ENCODE data around the gene EDAR. TPM values are rescaled to one million over a fixed set of nuclear protein-coding genes. Genes with fewer than 3 reads are reported as not detected.

The EDAR gene
- total RNA-seq, 1 donor from 2014 or later: 0.24 TPM

DNA sequence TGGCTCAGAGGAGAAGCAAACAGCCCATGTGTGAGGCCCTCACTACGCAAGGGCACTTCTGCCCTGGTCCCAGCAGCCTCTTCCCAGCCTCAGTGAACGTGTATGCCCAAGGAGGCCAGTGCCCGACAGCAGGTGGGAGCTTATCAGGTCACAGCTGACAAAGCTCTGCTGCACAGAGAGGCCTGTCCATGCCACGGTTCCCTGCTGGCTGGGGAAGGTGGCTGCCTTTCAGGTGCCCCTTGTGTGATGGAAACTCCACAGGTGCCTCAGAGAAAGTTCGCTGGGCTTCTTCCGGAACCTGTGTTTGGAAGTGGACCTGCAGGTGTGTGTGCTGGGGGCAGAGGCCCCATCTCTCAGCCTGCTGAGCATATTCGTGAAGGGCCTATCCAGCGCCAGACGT, 47.3 kb downstream of the EDAR start:
- no peak for DNase-seq (ENCODE audit: low spot score, unreplicated experiment)
- Mint-ChIP-seq H3K4me3 (ENCODE audit: low read depth) (no peak overlapping the region), H3K4me1 (ENCODE audit: low read depth) (no peaks in the 10 kb centered on the region), H3K27me3 (peaks cover 4% of the 10 kb centered on the region), H3K9me3 (ENCODE audit: low read depth) (peaks cover 5% of the 10 kb centered on the region), H3K27ac (no peak overlapping the region), H3K36me3 (ENCODE audit: insufficient read depth) (peaks cover under 1% of the 10 kb centered on the region)
- TF ChIP-seq, protein P1, sequence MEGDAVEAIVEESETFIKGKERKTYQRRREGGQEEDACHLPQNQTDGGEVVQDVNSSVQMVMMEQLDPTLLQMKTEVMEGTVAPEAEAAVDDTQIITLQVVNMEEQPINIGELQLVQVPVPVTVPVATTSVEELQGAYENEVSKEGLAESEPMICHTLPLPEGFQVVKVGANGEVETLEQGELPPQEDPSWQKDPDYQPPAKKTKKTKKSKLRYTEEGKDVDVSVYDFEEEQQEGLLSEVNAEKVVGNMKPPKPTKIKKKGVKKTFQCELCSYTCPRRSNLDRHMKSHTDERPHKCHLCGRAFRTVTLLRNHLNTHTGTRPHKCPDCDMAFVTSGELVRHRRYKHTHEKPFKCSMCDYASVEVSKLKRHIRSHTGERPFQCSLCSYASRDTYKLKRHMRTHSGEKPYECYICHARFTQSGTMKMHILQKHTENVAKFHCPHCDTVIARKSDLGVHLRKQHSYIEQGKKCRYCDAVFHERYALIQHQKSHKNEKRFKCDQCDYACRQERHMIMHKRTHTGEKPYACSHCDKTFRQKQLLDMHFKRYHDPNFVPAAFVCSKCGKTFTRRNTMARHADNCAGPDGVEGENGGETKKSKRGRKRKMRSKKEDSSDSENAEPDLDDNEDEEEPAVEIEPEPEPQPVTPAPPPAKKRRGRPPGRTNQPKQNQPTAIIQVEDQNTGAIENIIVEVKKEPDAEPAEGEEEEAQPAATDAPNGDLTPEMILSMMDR (IDR thresholded peaks at IDR 0.05; ENCODE audit: unreplicated experiment): no peak

DNA sequence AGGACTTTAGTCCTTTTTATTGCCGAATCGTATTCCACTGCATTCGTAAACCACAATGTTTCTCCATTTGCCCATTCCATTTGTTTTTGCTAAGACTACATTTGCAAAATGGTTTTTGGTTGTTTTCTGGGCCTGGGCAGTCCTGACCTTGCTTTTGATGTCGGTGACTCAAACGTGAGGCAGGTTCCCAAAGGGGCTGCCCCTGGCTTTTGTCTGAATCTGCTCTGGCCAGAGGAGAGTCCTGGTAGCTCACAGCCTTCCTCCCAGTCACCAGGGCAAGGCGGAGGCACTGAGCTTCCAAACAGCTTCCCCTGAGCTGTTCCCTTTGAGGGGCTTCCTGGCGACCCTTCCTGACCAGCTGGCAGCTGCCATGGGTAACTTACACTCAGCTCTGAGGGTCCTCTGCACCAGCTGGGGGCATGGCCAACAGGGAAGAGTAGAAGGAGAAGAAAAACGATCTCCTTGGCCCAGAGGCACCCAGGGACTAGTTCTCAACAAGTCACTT, 47.8 kb downstream of the EDAR start:
- TF ChIP-seq, protein P1 (IDR thresholded peaks at IDR 0.05; ENCODE audit: unreplicated experiment): no peak
- no peak overlapping the region for H3K27ac Mint-ChIP-seq
- no peak overlapping the region for H3K4me3 Mint-ChIP-seq (ENCODE audit: low read depth)
- no peak for DNase-seq (ENCODE audit: low spot score, unreplicated experiment)
- no peaks in the 10 kb centered on the region for H3K4me1 Mint-ChIP-seq (ENCODE audit: low read depth)
- H3K9me3 Mint-ChIP-seq (ENCODE audit: low read depth): no peaks in the 10 kb centered on the region
- no peaks in the 10 kb centered on the region for H3K36me3 Mint-ChIP-seq (ENCODE audit: insufficient read depth)
- peaks cover 4% of the 10 kb centered on the region for H3K27me3 Mint-ChIP-seq

DNA sequence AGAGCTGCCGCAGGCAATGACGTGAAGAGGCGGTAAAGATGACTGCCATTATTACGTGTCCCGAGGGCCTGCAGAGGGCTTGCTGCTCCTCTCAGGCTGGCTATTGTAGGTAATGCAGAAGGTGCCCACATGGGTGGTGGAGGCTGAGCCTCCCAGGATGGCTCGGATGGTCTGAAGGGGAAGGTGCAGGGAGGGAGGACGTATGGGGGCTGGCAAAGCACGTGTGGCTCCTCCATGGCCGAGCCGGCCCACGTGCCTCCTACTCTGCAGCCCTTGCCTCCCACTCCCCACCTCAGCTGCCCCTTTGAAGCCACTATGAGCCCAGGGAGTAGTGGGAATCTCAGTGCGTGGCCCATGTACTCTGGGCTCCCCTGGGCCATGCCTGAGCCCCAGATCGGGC, 48.9 kb downstream of the EDAR start:
- peaks cover 7% of the 10 kb centered on the region for H3K4me1 Mint-ChIP-seq (ENCODE audit: low read depth)

DNA sequence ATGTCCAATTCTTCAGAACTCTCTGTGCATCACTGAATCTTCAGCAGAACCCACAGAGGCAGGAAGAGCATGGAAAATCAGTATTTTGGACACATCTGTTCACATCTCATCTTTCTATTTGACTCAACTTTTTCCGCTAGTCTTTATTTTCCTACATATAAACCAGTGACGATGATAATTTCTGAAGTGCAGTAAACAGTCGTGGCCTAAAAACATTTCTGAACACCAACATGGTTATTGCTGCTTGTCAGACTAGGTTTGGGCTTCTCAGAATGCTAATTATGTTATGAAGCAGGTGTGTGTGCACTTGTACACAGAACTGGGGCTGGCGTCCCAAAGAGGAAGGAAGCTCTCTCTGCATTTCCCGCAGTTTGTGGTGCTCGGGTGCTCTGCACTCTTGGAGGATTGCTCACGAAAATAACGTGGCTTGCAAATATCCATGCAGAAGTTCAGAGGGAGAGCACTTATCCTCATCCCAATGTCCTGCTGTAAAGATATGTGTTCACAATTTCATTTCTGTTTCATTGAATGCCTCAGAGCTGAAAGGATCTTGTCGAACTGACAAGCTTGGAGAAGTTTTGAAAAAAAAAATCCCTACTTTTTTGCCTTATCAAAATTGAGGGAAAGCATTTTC, 50.8 kb downstream of the EDAR start:
- no peak for DNase-seq (ENCODE audit: low spot score, unreplicated experiment)
- H3K27me3 Mint-ChIP-seq: peaks cover 7% of the 10 kb centered on the region
- H3K4me1 Mint-ChIP-seq (ENCODE audit: low read depth): peaks cover 10% of the 10 kb centered on the region
- H3K27ac Mint-ChIP-seq: no peak overlapping the region
- no peaks in the 10 kb centered on the region for H3K9me3 Mint-ChIP-seq (ENCODE audit: low read depth)
- TF ChIP-seq, protein P1 (IDR thresholded peaks at IDR 0.05; ENCODE audit: unreplicated experiment): no peak
- H3K36me3 Mint-ChIP-seq (ENCODE audit: insufficient read depth): no peaks in the 10 kb centered on the region
- H3K4me3 Mint-ChIP-seq (ENCODE audit: low read depth): no peak overlapping the region

More for the DNA sequence above, 48.9 kb downstream of the EDAR start:
- TF ChIP-seq, protein P1 (IDR thresholded peaks at IDR 0.05; ENCODE audit: unreplicated experiment): no peak
- no peaks in the 10 kb centered on the region for H3K36me3 Mint-ChIP-seq (ENCODE audit: insufficient read depth)
- H3K4me3 Mint-ChIP-seq (ENCODE audit: low read depth): no peak overlapping the region
- peaks cover 5% of the 10 kb centered on the region for H3K27me3 Mint-ChIP-seq
- no peak overlapping the region for H3K27ac Mint-ChIP-seq
- no peaks in the 10 kb centered on the region for H3K9me3 Mint-ChIP-seq (ENCODE audit: low read depth)
- no peak for DNase-seq (ENCODE audit: low spot score, unreplicated experiment)

DNA sequence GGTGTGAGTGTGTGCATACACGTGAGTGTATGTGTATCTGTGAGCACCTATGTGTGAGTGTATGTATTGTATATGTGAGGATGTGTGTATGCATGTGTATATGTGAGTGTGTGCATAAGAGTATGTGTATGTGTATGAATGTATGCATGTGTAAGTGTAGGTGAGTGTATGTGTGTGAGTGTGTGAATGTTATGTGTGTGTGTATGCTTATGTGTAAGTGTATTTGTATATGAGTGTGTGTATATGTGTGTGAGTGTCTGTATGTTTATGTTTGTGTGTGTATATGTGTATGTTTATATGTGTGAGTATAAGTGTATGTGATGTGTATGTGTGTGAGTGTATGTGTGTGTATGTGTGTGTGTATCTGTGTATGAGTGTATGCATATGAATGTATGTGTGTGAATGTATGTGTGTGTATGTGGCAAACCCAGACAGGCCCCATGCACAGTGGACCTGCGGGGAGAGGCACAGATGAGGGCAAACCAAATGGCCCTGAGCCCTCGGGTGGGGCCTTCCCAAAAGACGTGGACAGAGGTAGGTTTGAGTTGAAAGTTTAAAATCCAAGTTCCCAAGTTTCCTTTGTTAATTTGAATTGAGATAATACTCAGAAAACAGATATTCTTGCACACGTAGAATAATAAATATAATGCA, 51.5 kb downstream of the EDAR start:
- Mint-ChIP-seq H3K36me3 (ENCODE audit: insufficient read depth) (no peaks in the 10 kb centered on the region), H3K4me1 (ENCODE audit: low read depth) (peaks cover 12% of the 10 kb centered on the region), H3K4me3 (ENCODE audit: low read depth) (no peak overlapping the region), H3K27ac (no peak overlapping the region), H3K27me3 (peaks cover 10% of the 10 kb centered on the region), H3K9me3 (ENCODE audit: low read depth) (no peaks in the 10 kb centered on the region)
- DNase-seq (ENCODE audit: low spot score, unreplicated experiment): no peak
- TF ChIP-seq, protein P1 (IDR thresholded peaks at IDR 0.05; ENCODE audit: unreplicated experiment): no peak

Data from progenitor cell of endocrine pancreas (in vitro differentiated cells).